H9 (cell line): ENCODE measurements around the gene ERFE. TPM values are rescaled to one million over a fixed set of nuclear protein-coding genes. Genes with fewer than 3 reads are reported as not detected.

Experiments
- DNase-seq: peaks from one replicate; pipeline ENCODE4 v3.0.0-alpha.2; 2017
- H2AFZ ChIP-seq: one replicate; pipeline ENCODE4 v1.6.1; 2013; ENCODE audit warnings: mild to moderate bottlenecking, low read length, control low read depth, moderate library complexity
- H2AK5ac ChIP-seq: 2 replicates; pipeline ENCODE4 v1.6.1; 2013; ENCODE audit warnings: low read length, control low read depth, mixed read lengths; ENCODE audit not compliant: insufficient read length
- H2BK120ac ChIP-seq: one replicate; pipeline ENCODE4 v1.6.1; 2013; ENCODE audit warnings: low read depth, mild to moderate bottlenecking, low read length, control low read depth, inconsistent platforms; ENCODE audit not compliant: poor library complexity, severe bottlenecking
- H2BK12ac ChIP-seq: 2 replicates; pipeline ENCODE4 v1.6.1; 2013; ENCODE audit warnings: low read length, control low read depth, mixed read lengths, low read depth; ENCODE audit not compliant: insufficient read length
- H2BK15ac ChIP-seq: 2 replicates; pipeline ENCODE4 v1.6.1; 2013; ENCODE audit warnings: low read depth, low read length, control low read depth
- H2BK20ac ChIP-seq: one replicate; pipeline ENCODE4 v1.6.1; 2013; ENCODE audit warnings: low read depth, mild to moderate bottlenecking, low read length, control low read depth, inconsistent platforms; ENCODE audit not compliant: poor library complexity, severe bottlenecking
- H2BK5ac ChIP-seq: 2 replicates; pipeline ENCODE4 v1.6.1; 2013; ENCODE audit warnings: low read length, control low read depth, mixed read lengths; ENCODE audit not compliant: insufficient read length
- H3K14ac ChIP-seq: 2 replicates; pipeline ENCODE4 v1.6.1; 2013; ENCODE audit warnings: low read length, control low read depth; ENCODE audit not compliant: insufficient read depth
- H3K18ac ChIP-seq: 2 replicates; pipeline ENCODE4 v1.6.1; 2013; ENCODE audit warnings: low read depth, mild to moderate bottlenecking, mixed read lengths, low read length, control low read depth; ENCODE audit not compliant: insufficient read length
- H3K23ac ChIP-seq: 2 replicates; pipeline ENCODE4 v1.6.1; 2013; ENCODE audit warnings: low read length, control low read depth, mixed read lengths, low read depth; ENCODE audit not compliant: insufficient read length
- H3K23me2 ChIP-seq: 2 replicates; pipeline ENCODE4 v1.6.1; 2013; ENCODE audit warnings: low read depth, mild to moderate bottlenecking, mixed read lengths, low read length, control low read depth; ENCODE audit not compliant: insufficient read length, poor library complexity, severe bottlenecking
- H3K27ac ChIP-seq: 2 replicates; pipeline ENCODE4 v1.5.1; 2013; ENCODE audit warnings: low read length, control low read depth, mixed read lengths, low read depth; ENCODE audit not compliant: insufficient read length
- H3K27me3 ChIP-seq: 2 replicates; pipeline ENCODE4 v1.6.1; 2013; ENCODE audit warnings: low read length, control low read depth, inconsistent platforms; ENCODE audit not compliant: insufficient read depth
- H3K4ac ChIP-seq: 2 replicates; pipeline ENCODE4 v1.6.1; 2013; ENCODE audit warnings: low read depth, mild to moderate bottlenecking, control low read depth, inconsistent platforms, low read length, moderate library complexity
- H3K4me1 ChIP-seq: 2 replicates; pipeline ENCODE4 v1.6.1; 2013; ENCODE audit warnings: low read length, control low read depth, inconsistent platforms; ENCODE audit not compliant: insufficient read depth
- H3K4me2 ChIP-seq: 2 replicates; pipeline ENCODE4 v1.6.1; 2013; ENCODE audit warnings: low read length, control low read depth, mixed read lengths; ENCODE audit not compliant: insufficient read length, insufficient read depth
- H3K56ac ChIP-seq: 2 replicates; pipeline ENCODE4 v1.6.1; 2013; ENCODE audit warnings: low read depth, mild to moderate bottlenecking, mixed read lengths, low read length, control low read depth; ENCODE audit not compliant: insufficient read length
- H3K79me1 ChIP-seq: 2 replicates; pipeline ENCODE4 v1.6.1; 2013; ENCODE audit warnings: low read depth, mild to moderate bottlenecking, moderate library complexity, low read length, control low read depth, inconsistent platforms; ENCODE audit not compliant: insufficient read depth, poor library complexity, severe bottlenecking
- H3K79me2 ChIP-seq: 2 replicates; pipeline ENCODE4 v1.6.1; 2013; ENCODE audit warnings: low read length, control low read depth, inconsistent platforms; ENCODE audit not compliant: insufficient read depth
- H3K9ac ChIP-seq: 2 replicates; pipeline ENCODE4 v1.6.1; 2013; ENCODE audit warnings: low read length, control low read depth, mixed read lengths; ENCODE audit not compliant: insufficient read length; ENCODE audit errors: extremely low read depth
- H3K9me3 ChIP-seq: one replicate; pipeline ENCODE4 v1.6.1; 2013; ENCODE audit warnings: low read depth, low read length, inconsistent platforms; ENCODE audit not compliant: control insufficient read depth
- H3T11ph ChIP-seq: one replicate; pipeline ENCODE4 v1.6.1; 2013; ENCODE audit warnings: mild to moderate bottlenecking, low read length, control low read depth, inconsistent platforms
- H4K20me1 ChIP-seq: one replicate; pipeline ENCODE4 v1.6.1; 2013; ENCODE audit not compliant: control insufficient read depth, insufficient read length, insufficient read depth
- H4K5ac ChIP-seq: 2 replicates; pipeline ENCODE4 v1.6.1; 2013; ENCODE audit warnings: low read depth, mild to moderate bottlenecking, mixed read lengths, low read length, control low read depth; ENCODE audit not compliant: insufficient read length
- H4K8ac ChIP-seq: replicated peaks from 2 replicates; pipeline ENCODE4 v1.6.1; 2013; ENCODE audit warnings: low read length, control low read depth, mixed read lengths, low read depth; ENCODE audit not compliant: insufficient read length
- H4K91ac ChIP-seq: 2 replicates; pipeline ENCODE4 v1.6.1; 2013; ENCODE audit warnings: low read depth, mild to moderate bottlenecking, moderate library complexity, mixed read lengths, low read length, control low read depth; ENCODE audit not compliant: insufficient read length
- H3K27ac Mint-ChIP-seq, 3 experiments: 2 replicates in 2 of 3; 3 replicates in 1 of 3; pipeline ENCODE4 v1.8.0; 2020 to 2021; ENCODE audit warnings: mixed read lengths in 3 of 3, mild to moderate bottlenecking in 1 of 3, moderate library complexity in 1 of 3
- H3K27me3 Mint-ChIP-seq: 2 replicates; pipeline ENCODE4 v1.8.0; 2021; ENCODE audit warnings: low read depth, mild to moderate bottlenecking, moderate library complexity, mixed read lengths
- H3K36me3 Mint-ChIP-seq, 3 experiments: 2 replicates in 2 of 3; 3 replicates in 1 of 3; pipeline ENCODE4 v1.8.0; 2020 to 2021; ENCODE audit warnings: low read depth in 3 of 3, mixed read lengths in 3 of 3; ENCODE audit not compliant: insufficient read depth in 1 of 3
- H3K4me1 Mint-ChIP-seq, 2 experiments: 2 replicates each; pipeline ENCODE4 v1.8.0; 2020; ENCODE audit warnings: mixed read lengths in 2 of 2
- H3K4me3 Mint-ChIP-seq, 2 experiments: 2 replicates in 1 of 2; 3 replicates in 1 of 2; pipeline ENCODE4 v1.8.0; 2020 to 2021; ENCODE audit warnings: mild to moderate bottlenecking in 2 of 2, mixed read lengths in 2 of 2, moderate library complexity in 1 of 2
- H3K9me3 Mint-ChIP-seq, 2 experiments: 2 replicates in 1 of 2; 3 replicates in 1 of 2; pipeline ENCODE4 v1.8.0; 2020; ENCODE audit warnings: mild to moderate bottlenecking in 2 of 2, mixed read lengths in 2 of 2, moderate library complexity in 1 of 2
- CTCF ChIP-seq: fragments of 200-600 bp; sonication (generic); conservative IDR thresholded peaks from 3 replicates; pipeline ENCODE4 v1.8.0; 2021; ENCODE audit warnings: antibody characterized with exemption, mild to moderate bottlenecking
- WGBS: extraction: QIAGEN DNeasy Blood & Tissue Kit; methylation state at CpG from one replicate; pipeline ENCODE4 v1.1.7; 2013; ENCODE audit warnings: missing lambda C conversion rate, low lambda C conversion rate, mixed read lengths; ENCODE audit not compliant: insufficient read length; ENCODE audit errors: extremely low coverage; 5-methylcytosine and 5-hydroxymethylcytosine counted together
- total RNA-seq: library from RNA; stranded (reverse); gene quantifications from 2 replicates; pipeline ENCODE4 v1.2.1, GENCODE V29; 2021

The ERFE gene
- total RNA-seq, 1 experiment from 2014 or later = 2.1 TPM

DNA sequence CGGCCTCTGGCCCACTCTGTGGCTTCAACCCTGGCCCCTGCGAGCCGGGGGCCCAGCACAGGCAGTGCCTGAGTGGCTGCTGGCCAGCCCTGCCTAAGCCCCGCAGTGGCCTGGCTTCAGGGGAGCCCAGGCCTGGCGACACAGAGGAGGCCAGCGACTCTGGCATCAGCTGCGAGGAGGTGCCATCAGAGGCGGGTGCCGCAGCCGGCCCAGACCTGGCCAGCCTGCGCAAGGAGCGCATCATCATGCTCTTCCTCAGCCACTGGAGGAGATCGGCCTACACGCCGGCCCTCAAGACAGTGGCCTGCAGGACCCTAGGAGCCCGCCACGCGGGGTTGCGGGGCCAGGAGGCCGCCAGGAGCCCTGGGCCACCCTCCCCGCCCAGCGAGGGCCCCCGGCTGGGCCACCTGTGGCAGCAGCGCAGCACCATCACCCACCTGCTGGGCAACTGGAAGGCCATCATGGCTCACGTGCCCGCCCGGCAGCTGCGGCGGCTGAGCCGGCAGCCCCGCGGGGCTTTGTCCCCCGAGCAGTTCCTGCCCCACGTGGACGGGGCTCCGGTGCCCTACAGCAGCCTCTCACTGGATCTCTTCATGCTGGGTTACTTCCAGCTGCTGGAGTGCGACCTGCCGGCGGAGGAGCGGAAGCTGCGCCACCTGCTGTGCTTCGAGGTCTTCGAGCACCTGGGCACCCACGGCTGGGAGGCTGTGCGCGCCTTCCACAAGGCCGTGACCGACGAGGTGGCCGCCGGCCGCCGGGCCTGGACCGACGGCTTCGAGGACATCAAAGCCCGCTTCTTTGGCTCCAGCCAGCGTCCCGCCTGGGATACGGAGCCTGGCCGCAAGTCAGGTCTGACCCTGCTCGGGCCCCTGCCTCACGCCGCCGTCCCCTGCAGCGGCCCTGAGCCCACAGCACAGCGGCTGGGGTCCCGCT lies 27.8 kb upstream of the ERFE start:
- Histone ChIP-seq H3K4ac (no peak overlapping the region), H4K91ac (no peak overlapping the region), H3K9me3 (no peaks in the 10 kb centered on the region), H2BK5ac (no peak overlapping the region), H2AK5ac (no peak overlapping the region), H2BK20ac (no peak overlapping the region), H2AFZ (no peak overlapping the region), H3K23me2 (no peaks in the 10 kb centered on the region), H3K27ac (no peak overlapping the region), H3K9ac (no peak overlapping the region), H3K79me2 (no peaks in the 10 kb centered on the region), H4K8ac (no peak overlapping the region), H3K79me1 (no peaks in the 10 kb centered on the region), H4K5ac (no peak overlapping the region), H3K23ac (no peak overlapping the region), H3K27me3 (no peaks in the 10 kb centered on the region), H2BK120ac (no peak overlapping the region), H3K14ac (no peak overlapping the region), H2BK15ac (no peak overlapping the region), H3K18ac (no peak overlapping the region), H2BK12ac (no peak overlapping the region), H3K4me2 (no peak overlapping the region), H3K4me1 (no peaks in the 10 kb centered on the region), H3T11ph (no peak overlapping the region), H3K56ac (no peak overlapping the region), H4K20me1 (no peaks in the 10 kb centered on the region)
- TF ChIP-seq CTCF = no peak
- WGBS = no CpG with 5 or more reads among the region's 68 CpGs
- no peaks in the 10 kb centered on the region for H3K4me1 Mint-ChIP-seq
- no peaks in the 10 kb centered on the region for H3K36me3 Mint-ChIP-seq
- H3K27ac Mint-ChIP-seq = no peak overlapping the region
- H3K4me3 Mint-ChIP-seq = no peak overlapping the region
- H3K27me3 Mint-ChIP-seq = no peaks in the 10 kb centered on the region; the same call in none of the 2 replicates
- no peak for DNase-seq
- no peaks in the 10 kb centered on the region for H3K9me3 Mint-ChIP-seq
